Measurements from ENCODE around the gene SLC9A9.
"Not testable (repeated sequence)": the region's sequence is repeated elsewhere in the genome, so short reads cannot be mapped to it uniquely, and the experiment has no call there.

Gene SLC9A9

DNA sequence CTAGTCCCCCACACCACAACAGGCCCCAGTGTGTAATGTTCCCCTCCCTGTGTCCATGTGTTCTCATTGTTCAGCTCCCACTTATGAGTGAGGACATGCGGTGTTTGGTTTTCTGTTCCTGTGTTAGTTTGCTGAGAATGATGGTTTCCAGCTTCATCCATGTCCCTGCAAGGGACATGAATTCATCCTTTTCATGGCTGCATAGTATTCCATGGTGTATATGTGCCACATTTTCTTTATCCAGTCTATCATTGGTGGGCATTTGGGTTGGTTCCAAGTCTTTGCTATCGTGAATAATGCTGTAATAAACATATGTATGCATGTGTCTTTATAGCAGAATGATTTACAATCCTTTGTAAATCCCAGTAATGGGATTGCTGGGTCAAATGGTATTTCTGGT is 152.9 kb downstream of the SLC9A9 start:
- DNase-seq (ENCODE audit: low read depth in 2 of 2): not testable (repeated sequence)

DNA sequence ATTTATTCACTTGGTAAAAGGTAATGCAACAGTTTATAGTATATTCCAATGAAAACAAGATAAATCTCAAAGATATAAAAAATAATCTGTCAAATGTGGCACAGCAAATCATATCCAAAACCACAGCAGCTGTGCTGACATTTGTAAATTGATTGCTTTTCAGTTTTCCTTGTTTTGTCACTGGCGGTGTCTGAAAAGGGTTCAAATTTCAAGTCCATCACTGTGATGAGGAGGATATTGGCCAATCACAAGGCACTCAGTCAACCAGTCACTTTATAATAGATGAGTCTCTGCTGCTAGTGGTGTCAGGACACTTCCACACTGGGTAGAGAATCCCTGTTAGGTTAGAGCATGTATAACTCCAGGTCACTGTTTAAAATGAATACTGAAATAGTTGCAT is 154.8 kb downstream of the SLC9A9 start:
- DNase-seq (ENCODE audit: low read depth in 2 of 2): no peak

DNA sequence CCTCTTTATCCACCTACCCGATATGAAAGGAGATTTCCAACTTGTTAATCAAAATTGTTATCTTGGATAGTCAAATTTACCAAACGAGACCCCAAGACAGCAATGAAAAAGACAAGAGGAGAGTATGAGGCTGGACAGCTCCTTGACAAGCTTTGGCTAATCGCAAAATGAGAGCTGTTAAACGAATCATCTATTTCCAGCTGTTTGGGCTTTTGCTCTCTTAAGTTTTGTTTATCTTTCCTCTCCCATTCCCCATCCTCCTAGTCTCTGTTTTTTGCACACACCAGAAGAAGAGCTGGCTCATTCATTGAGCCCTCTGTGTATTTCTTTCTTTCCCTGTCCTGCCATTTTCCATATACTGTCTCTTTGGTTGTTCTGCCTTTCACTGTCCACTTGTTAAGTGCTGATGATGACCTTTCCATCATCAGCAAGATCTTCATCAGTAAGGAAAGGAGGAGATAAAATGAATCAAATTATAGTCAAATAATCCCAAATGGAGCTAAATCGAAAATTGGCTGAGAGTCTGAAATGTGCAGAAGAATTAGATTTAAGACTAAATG is 161.6 kb downstream of the SLC9A9 start:
- DNase-seq (ENCODE audit: low read depth in 2 of 2): no peak

- no peak for DNase-seq (ENCODE audit: low read depth in 2 of 2)
These were observed 162.8 kb downstream of the SLC9A9 start for GRCh38 chr3:143685491-143685890.

DNA sequence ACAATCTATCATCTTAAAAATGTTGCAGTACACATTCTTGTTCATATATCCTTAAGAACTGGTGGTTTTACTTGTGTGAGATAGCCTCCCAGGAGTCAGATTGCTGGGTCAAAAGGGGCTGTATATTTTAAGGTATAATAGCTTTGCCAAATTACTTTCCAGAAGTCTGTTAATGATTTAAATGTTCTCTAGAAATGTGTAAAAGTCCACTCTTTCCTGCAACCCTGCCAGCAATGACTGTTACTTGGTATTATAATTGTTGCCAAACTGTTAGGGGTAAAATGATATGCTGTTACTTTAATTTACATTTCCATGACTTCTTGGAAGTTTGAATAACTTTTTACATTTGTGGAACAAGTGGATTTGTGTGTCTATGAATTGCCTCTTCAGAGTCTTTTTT is 170.8 kb downstream of the SLC9A9 start:
- DNase-seq (ENCODE audit: low read depth in 2 of 2): no peak

DNA sequence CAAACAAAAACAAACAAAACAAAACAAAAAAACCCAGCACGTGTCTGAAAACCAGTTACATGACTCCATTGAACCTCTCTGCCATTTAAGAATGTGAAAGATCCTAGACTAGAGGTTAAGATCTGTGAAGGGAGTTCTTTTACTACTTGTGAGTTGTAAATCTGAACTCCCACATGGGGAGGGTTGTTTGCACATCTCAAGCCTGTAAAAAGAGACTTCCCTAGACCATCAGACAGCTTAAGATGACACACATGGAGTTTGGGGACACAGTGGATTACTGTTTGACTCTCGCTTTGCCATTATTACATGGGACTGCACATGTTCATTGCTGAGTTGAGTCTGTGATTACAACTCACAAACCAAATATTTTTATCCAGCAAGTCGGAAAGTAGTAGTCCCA is 171.5 kb downstream of the SLC9A9 start:
- no peak for DNase-seq (ENCODE audit: low read depth in 2 of 2)

DNA sequence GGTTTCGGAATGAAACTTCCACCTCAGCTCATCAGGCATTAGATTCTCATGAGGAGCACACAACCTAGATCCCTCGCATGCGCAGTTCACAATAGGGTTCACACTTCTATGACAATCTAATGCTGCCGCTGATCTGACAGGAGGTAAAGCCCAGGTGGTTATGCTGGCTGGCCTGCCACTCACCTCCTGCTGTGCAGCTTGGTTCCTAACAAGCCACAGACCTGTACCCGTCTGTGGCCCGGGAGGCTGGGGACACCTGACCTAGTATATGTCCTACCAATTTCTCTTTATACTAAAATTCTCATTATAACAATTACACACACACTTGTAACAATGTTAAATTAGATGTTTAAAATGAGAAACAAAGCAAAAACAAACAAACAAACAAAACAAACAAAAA is 172.2 kb downstream of the SLC9A9 start:
- DNase-seq (ENCODE audit: low read depth in 2 of 2): no peak

DNA sequence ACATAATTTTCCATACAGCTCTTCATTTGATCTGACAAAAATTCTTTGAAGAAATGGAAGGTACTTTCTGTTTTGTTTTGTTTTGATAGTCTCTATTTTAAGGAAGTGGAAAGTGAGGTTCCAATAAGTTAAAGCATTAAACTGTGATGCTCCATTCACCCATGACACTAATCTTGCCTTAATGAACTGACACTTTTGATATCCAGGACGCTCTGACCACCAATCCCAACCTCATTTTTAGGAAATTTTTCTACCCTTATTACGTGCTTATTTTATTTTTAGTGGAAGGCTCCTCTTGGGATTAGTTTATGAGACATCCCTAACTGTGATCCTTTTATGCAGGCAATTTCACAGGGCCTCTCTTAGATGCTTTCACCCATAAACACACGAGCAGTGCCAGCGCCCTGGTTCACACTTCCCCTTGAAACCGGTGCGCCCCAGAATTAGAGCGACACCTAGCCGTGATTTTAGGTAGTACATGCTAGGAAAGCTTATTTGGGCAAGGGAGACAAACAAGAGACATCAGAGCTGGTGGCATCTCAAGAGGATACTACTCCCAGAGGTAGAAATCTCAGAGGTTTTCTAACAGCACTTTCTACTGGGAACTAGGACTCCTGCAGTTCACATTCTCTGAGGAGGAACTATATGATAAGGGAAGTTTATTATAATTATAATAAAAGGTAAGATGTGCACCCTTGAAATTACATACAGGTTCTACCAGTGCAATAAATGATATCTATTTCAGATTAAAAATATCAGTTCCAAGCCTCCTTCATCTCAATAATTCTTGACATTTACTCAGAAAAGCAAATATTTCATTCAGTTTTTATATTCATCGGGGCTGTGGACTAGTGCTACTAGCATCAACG is 173.9 kb downstream of the SLC9A9 start:
- DNase-seq (ENCODE audit: low read depth in 2 of 2): peak; percentile 43

DNA sequence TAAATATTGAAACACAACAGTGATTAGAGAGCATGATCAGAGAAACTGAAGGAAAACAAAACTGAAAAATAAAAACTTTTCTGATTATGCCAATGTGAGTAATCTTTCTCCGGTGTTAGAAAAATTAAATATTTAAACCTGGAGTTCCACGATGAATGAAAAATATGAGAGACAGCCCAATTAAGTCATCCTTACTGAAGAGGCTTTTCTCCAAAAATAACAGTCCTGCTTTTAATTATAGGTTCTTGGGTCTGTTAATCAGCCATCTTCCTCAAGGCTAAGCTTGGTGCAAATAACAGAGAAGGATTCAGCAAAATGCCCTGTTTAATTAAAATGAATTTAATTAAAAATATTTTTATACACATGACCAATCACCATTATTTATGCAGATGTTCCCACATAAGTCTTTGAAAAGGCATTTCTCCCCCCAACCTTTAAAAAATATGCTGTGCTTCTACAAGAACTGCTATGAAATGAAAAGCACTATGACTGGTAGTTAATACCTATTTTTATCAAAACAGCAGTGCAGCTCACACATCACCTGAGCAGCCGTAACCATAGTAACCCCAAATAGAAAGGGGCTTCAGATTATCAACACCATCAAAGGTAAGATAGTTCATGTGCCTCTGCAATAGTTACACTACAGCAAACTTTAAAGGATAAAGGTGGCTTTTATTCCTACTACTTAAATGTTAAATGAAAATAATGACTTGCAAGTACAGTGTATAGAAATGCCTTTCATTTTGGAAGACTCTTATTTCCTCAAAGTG is 175.7 kb downstream of the SLC9A9 start:
- DNase-seq (ENCODE audit: low read depth in 2 of 2): no peak

DNA sequence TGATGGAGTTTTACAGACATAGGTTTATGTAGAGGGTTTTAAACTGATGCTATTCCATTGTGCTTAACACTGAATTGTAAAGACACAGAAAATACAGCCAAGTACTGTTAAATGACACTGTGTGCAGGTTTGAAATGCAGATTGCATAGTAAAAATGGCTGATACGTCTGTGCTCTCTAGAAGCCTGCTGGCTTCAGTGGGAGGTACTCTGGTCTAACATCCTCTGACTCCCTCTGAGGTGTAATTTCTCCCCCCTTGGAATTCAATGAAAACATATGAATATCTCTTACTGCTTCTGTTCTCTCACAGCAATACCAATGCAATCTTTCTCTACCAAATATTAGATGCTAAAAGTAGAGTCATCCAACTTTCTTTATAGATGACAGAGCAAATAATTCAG is 176.6 kb downstream of the SLC9A9 start:
- DNase-seq (ENCODE audit: low read depth in 2 of 2): no peak

GRCh38 chr3:143668924-143669790 is 179.1 kb downstream of the SLC9A9 start:
- DNase-seq (ENCODE audit: low read depth in 2 of 2): no peak

DNA sequence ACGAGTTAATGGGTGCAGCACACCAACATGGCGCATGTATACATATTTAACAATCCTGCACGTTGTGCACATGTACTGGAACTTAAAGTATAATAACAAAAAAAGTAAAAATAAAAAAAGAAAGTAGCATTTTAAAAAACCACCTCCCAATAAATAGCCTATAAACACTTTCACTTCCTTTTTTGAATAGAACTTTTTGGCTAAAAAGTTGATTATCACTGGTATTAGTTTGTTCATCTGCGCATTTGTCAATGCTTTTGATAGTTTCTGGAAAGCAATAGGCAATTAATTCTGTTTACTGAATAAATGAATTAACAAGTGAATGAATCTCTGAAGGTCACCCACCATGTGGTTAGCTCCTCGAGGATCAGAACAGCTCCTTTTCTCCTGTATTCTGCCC is 179.9 kb downstream of the SLC9A9 start:
- no peak for DNase-seq (ENCODE audit: low read depth in 2 of 2)

DNA sequence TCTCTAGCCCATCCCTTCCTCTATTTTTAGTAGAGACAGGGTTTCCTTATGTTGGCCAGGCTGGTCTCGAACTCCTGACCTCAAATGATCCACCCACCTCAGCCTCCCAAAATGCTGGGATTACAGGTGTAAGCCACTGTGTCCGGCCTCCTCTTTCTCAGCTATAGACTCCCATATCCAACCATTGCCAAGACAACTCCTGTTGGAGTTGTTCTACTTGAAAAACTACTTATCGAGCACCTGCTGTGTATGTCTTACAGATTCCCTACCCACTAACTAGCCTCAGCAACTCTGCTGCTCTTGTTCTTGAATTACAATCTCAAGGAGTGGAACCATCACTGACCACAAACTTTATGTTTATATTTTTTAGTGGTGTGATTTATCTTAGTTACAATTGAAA is 186.6 kb downstream of the SLC9A9 start:
- DNase-seq (ENCODE audit: low read depth in 2 of 2): no peak

DNA sequence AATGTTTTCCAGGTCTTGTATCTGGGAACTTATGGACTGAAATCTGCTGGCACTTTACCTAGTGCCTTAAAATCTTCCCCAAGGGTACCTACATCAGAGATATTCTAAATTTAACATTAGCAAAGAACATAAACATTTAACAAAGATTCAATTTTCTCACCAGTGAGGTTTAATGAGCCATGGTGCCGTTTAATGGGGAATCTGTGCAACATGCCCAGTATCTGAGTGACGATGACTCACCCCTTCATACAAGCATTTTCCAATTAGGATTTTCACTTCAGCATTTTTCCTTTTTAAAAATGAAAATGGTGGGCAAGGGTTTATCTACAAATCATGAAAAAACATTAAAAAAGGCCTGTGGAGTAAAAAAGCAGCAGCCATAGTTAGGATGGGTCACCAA is 189.4 kb downstream of the SLC9A9 start:
- no peak for DNase-seq (ENCODE audit: low read depth in 2 of 2)

- no peak for DNase-seq (ENCODE audit: low read depth in 2 of 2)
These were observed 190.2 kb downstream of the SLC9A9 start for GRCh38 chr3:143658116-143658515.

- DNase-seq (ENCODE audit: low read depth in 2 of 2): peak; percentile 14 to 18
These were observed 190.9 kb downstream of the SLC9A9 start for GRCh38 chr3:143657391-143657790.

DNA sequence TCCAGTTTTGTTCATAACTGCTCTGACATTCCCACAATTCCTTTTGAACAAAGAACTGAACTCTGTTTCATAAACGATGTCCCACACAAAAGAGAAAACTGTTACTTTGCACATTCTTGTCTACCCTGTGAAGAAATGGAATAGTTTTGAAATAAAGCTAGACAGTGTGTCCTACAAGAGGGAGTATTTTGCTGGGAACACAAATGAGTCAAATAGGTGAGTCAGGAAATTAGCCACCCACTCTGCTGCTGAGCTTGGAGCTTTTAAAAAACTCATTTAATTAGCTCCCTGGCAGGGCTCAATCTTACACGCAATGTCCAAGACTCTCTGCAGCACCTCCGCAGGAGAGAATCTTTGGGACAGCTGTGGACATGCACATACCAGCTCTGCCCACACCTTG is 193.4 kb downstream of the SLC9A9 start:
- no peak for DNase-seq (ENCODE audit: low read depth in 2 of 2)

GRCh38 chr3:143653935-143654334 is 194.3 kb downstream of the SLC9A9 start:
- DNase-seq (ENCODE audit: low read depth in 2 of 2): no peak

DNA sequence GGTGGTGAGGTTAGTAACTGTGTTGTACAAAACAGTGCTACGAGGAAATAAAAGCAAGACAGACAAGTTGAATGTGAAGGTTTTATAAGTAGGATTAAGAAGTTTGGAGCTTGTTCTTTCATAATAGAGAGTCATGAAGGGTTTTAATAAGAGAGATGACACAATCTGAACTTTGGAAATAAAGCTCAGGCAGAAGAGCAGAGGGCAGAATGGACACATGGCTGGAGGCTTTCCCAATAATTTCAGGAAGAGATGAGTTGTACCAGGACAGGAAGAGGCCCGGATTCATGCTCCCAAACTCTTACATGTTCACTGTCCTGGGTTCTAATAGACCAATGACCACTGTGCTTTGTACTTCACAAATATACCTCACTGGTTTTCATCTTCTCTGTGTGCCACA is 194.8 kb downstream of the SLC9A9 start:
- DNase-seq (ENCODE audit: low read depth in 2 of 2): no peak

DNA sequence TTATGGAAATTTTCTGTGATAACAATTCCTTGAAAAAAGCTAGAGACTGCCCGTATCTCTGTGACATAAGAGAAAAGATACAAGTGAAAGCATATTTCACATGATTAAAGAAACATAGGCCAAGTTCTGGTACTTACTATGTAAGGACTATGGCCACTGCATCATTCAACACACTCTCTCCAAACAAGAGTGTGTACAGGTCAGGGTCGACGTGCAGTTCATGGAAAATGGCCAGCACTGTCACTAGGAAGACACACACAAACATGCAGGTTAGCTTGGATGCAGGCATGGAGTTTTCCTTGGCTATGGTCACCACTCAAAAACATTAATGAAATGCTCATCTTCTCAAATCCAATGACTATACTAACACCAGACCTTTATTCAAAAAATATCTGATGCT is 196.2 kb downstream of the SLC9A9 start:
- no peak for DNase-seq (ENCODE audit: low read depth in 2 of 2)

GRCh38 chr3:143650827-143651226 is 197.4 kb downstream of the SLC9A9 start:
- DNase-seq (ENCODE audit: low read depth in 2 of 2): no peak

GRCh38 chr3:143650120-143650519 is 198.1 kb downstream of the SLC9A9 start:
- no peak for DNase-seq (ENCODE audit: low read depth in 2 of 2)

Data from fibroblast of skin of left quadriceps (primary cell).